ENCODE results near the gene CBL. TPM values are rescaled to one million over a fixed set of nuclear protein-coding genes. Genes with fewer than 3 reads are reported as not detected.
"Not testable (repeated sequence)": the region's sequence is repeated elsewhere in the genome, so short reads cannot be mapped to it uniquely, and the experiment has no call there.

CBL gene
- total RNA-seq, 1 donor from 2014 or later: 21.6 TPM

DNA sequence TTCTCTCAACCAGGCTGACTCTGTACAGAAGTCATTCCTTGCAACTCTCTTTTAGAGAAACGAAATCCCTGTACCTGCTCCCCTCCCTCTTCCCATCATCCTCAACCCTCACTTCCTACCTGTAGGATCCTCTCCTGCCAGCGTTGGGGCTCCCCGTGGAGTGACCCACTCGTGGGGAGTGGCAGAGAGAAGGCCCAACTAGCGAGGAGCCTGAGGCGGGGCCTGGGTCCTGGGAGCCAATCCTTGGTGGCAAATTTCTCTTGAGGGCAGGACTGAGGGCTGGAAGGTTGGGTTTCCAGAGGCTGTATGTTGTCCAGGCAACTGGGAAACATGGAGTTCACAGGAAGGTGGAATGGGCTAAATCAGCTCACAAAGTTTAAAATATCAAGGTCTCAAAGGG is 10.5 kb upstream of the CBL start:
- no peaks in the 10 kb centered on the region for H3K4me1 ChIP-seq
- H3K4me3 ChIP-seq: no peak overlapping the region
- H3K27ac ChIP-seq: no peak overlapping the region
- no peaks in the 10 kb centered on the region for H3K27me3 ChIP-seq
- H3K9me3 ChIP-seq: no peaks in the 10 kb centered on the region
- intact Hi-C loops (cut with DNase I): loop anchor here (2.0 kb wide), 2 partner anchors 27 to 51 kb away; partner anchors contain the start of gene NLRX1
- TF ChIP-seq, protein P1, sequence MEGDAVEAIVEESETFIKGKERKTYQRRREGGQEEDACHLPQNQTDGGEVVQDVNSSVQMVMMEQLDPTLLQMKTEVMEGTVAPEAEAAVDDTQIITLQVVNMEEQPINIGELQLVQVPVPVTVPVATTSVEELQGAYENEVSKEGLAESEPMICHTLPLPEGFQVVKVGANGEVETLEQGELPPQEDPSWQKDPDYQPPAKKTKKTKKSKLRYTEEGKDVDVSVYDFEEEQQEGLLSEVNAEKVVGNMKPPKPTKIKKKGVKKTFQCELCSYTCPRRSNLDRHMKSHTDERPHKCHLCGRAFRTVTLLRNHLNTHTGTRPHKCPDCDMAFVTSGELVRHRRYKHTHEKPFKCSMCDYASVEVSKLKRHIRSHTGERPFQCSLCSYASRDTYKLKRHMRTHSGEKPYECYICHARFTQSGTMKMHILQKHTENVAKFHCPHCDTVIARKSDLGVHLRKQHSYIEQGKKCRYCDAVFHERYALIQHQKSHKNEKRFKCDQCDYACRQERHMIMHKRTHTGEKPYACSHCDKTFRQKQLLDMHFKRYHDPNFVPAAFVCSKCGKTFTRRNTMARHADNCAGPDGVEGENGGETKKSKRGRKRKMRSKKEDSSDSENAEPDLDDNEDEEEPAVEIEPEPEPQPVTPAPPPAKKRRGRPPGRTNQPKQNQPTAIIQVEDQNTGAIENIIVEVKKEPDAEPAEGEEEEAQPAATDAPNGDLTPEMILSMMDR (IDR thresholded peaks at IDR 0.05): no peak
- H3K36me3 ChIP-seq: no peaks in the 10 kb centered on the region
- DNase-seq (ENCODE audit: low spot score in 2 of 2): no peak

- intact Hi-C loops (cut with DNase I): loop anchor here (2.0 kb wide), 2 partner anchors 28 to 52 kb away; partner anchors contain the start of gene NLRX1
- Histone ChIP-seq H3K4me1 (no peaks in the 10 kb centered on the region), H3K4me3 (no peak overlapping the region), H3K36me3 (no peaks in the 10 kb centered on the region), H3K27ac (no peak overlapping the region), H3K27me3 (no peaks in the 10 kb centered on the region), H3K9me3 (no peaks in the 10 kb centered on the region)
- DNase-seq (ENCODE audit: low spot score in 2 of 2): peak in 1 of 2 donors; percentile 79
- TF ChIP-seq, protein P1 (IDR thresholded peaks at IDR 0.05): peak; percentile 51 to 73 (median 68)
Observed at GRCh38 chr11:119196833-119197483, 9.2 kb upstream of the CBL start.

- Histone ChIP-seq H3K27me3 (no peaks in the 10 kb centered on the region), H3K4me1 (no peaks in the 10 kb centered on the region), H3K36me3 (no peaks in the 10 kb centered on the region), H3K27ac (no peak overlapping the region), H3K9me3 (no peaks in the 10 kb centered on the region), H3K4me3 (no peak overlapping the region)
- TF ChIP-seq, protein P1 (IDR thresholded peaks at IDR 0.05): no peak
- no peak for DNase-seq (ENCODE audit: low spot score in 2 of 2)
- intact Hi-C loops (cut with DNase I): no loop called here
Observed at GRCh38 chr11:119198925-119199324, 7.2 kb upstream of the CBL start.

DNA sequence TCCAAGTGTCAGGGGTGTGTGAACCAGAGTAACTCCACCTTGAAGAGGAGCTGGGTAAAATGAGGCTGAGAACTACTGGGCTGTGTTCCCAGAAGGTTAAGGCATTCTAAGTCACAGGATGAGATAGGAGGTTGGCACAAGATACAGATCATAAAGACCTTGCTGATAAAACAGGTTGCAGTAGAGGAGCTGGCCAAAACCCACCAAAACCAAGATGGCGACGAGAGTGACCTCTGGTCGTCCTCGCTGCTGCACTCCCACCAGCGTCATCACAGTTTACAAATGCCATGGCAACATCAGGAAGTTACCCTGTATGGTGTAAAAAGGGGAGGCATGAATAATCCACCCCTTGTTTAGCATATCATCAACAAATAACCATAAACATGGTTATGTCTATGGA is 4.9 kb upstream of the CBL start:
- H3K27ac ChIP-seq; intact Hi-C loops (cut with DNase I); H3K36me3 ChIP-seq; H3K4me1 ChIP-seq; H3K27me3 ChIP-seq; H3K4me3 ChIP-seq; DNase-seq (ENCODE audit: low spot score in 2 of 2); H3K9me3 ChIP-seq: not testable (repeated sequence)

DNA sequence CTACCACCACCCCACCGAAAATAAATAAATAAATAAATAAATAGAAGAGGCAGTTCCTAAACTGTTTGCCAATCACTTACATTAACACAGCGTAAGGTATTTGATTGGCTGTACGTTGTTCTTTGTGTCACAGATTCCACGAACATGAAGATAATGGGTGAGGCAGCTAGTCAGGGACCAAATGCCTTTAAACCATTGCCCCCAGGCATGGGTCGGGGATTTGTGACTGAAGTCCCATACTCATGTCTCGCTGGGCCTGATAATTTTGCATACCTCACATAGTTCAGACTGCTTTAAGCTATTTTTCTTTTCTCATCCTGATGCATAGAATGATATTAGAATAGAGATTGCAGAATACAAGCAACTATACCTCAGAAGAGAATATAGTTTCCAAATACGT is 3.6 kb upstream of the CBL start:
- no peaks in the 10 kb centered on the region for H3K27me3 ChIP-seq
- no peaks in the 10 kb centered on the region for H3K9me3 ChIP-seq
- DNase-seq (ENCODE audit: low spot score in 2 of 2): no peak
- H3K27ac ChIP-seq: no peak overlapping the region
- intact Hi-C loops (cut with DNase I): no loop called here
- peaks cover 0 to 5% of the 10 kb centered on the region in 2 donors for H3K4me1 ChIP-seq
- TF ChIP-seq, protein P1 (IDR thresholded peaks at IDR 0.05): no peak
- H3K4me3 ChIP-seq: no peak overlapping the region
- no peaks in the 10 kb centered on the region for H3K36me3 ChIP-seq

DNA sequence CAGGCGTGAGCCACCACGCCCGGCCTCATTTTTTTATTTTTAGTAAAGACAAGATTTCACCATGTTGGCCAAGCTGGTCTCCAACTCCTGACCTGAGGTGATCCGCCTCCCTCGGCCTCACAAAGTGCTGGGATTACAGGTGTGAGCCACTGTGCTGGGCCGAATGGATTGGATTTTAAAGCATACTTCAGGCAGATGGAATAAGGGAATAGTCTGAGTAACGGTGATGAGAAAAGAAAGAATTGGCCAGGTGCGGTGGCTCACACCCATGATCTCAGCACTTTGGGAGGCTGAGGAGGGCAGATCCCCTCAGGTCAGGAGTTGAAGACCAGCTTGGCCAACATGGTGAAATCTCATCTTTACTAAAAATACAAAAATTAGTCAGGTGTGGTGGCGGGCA is 2.1 kb upstream of the CBL start:
- DNase-seq (ENCODE audit: low spot score in 2 of 2): no peak
- Histone ChIP-seq H3K9me3 (no peaks in the 10 kb centered on the region), H3K36me3 (no peaks in the 10 kb centered on the region), H3K4me1 (peaks cover 0 to 10% of the 10 kb centered on the region in 2 donors), H3K4me3 (no peak overlapping the region), H3K27ac (no peak overlapping the region), H3K27me3 (no peaks in the 10 kb centered on the region)
- TF ChIP-seq, protein P1 (IDR thresholded peaks at IDR 0.05): no peak
- intact Hi-C loops (cut with DNase I): no loop called here

All from ascending aorta (tissue), 2 donors.